ENCODE measurements around the gene SHROOM2. TPM values are rescaled to one million over a fixed set of nuclear protein-coding genes. Genes with fewer than 3 reads are reported as not detected.

The SHROOM2 gene
- total RNA-seq, 1 donor from 2014 or later, result 1.8 TPM

GRCh38 chrX:9816084-9816700 is 30.0 kb downstream of the SHROOM2 start:
- no peak for FAIRE-seq
- Histone ChIP-seq H3K27me3 (ENCODE audit: control insufficient read depth, insufficient read depth, low read length) (no peaks in the 10 kb centered on the region), H3K4me3 (ENCODE audit: low read depth, low read length) (no peak overlapping the region), H3K36me3 (ENCODE audit: control insufficient read depth, insufficient read depth, low read length) (no peaks in the 10 kb centered on the region)
- TF ChIP-seq CTCF (IDR thresholded peaks at IDR 0.05; ENCODE audit: insufficient read depth, low read length, severe bottlenecking), result no peak
- no peak for DNase-seq (ENCODE audit: low read depth)

DNA sequence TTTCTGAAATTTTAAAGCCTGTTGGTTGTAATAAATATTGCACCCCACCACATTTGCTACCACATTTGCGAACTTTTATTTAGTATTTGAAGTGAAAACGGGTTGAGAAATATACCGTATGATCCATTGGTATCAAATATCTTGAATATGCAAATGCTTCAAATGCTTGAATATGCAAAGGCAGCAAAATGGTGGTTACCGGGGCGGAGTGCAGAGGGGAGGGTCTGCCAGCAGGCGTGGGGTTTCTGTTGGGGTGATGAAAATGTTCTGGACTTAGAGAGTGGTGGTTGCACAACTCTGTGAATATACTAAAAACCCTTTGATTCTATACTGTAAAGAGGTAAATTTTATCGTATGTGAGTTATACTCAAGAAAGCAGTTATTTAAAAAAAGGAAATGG is 35.3 kb downstream of the SHROOM2 start:
- Histone ChIP-seq H3K36me3 (ENCODE audit: control insufficient read depth, insufficient read depth, low read length) (no peaks in the 10 kb centered on the region), H3K27me3 (ENCODE audit: control insufficient read depth, insufficient read depth, low read length) (no peaks in the 10 kb centered on the region), H3K4me3 (ENCODE audit: low read depth, low read length) (no peak overlapping the region)
- no peak for TF ChIP-seq CTCF (IDR thresholded peaks at IDR 0.05; ENCODE audit: insufficient read depth, low read length, severe bottlenecking)
- FAIRE-seq, result no peak
- no peak for DNase-seq (ENCODE audit: low read depth)

GRCh38 chrX:9824554-9824953 is 38.3 kb downstream of the SHROOM2 start:
- Histone ChIP-seq H3K27me3 (ENCODE audit: control insufficient read depth, insufficient read depth, low read length) (no peaks in the 10 kb centered on the region), H3K4me3 (ENCODE audit: low read depth, low read length) (no peak overlapping the region), H3K36me3 (ENCODE audit: control insufficient read depth, insufficient read depth, low read length) (no peaks in the 10 kb centered on the region)
- no peak for TF ChIP-seq CTCF (IDR thresholded peaks at IDR 0.05; ENCODE audit: insufficient read depth, low read length, severe bottlenecking)
- no peak for DNase-seq (ENCODE audit: low read depth)
- no peak for FAIRE-seq

DNA sequence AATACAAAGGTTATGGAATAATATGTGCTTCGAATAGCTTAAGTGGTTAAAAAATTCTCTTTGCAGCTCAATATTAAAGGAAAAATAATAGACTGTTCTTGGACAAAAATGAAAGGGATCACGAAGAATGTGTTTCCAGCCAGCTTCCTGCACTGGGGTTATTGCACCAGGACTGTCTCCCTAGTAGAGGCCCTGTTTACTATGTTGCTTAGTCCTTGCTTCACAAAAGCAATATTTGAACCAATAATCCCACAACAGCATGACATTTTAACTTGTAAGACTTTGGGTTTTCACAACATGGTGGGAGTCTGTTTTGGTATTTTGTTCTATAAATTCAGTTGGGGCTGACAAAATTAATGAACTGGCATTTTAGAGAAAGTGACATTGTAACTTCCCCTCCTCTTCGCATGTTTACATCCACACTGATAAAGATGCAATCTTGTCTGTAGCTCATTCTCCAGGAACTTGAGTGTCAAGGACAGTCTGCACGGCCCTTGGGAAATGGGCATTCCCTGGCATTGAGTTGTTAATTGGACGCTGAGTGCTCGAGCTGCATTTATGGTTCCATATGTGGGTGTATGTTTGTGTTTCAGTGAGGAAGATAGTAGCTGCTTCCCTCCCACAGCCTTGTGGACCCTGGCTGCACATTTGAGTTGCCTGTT is 39.0 kb downstream of the SHROOM2 start:
- TF ChIP-seq CTCF (IDR thresholded peaks at IDR 0.05; ENCODE audit: insufficient read depth, low read length, severe bottlenecking), result no peak
- DNase-seq (ENCODE audit: low read depth) (no peak), FAIRE-seq (no peak)
- no peaks in the 10 kb centered on the region for H3K27me3 ChIP-seq (ENCODE audit: control insufficient read depth, insufficient read depth, low read length)
- no peak overlapping the region for H3K4me3 ChIP-seq (ENCODE audit: low read depth, low read length)
- H3K36me3 ChIP-seq (ENCODE audit: control insufficient read depth, insufficient read depth, low read length), result no peaks in the 10 kb centered on the region

DNA sequence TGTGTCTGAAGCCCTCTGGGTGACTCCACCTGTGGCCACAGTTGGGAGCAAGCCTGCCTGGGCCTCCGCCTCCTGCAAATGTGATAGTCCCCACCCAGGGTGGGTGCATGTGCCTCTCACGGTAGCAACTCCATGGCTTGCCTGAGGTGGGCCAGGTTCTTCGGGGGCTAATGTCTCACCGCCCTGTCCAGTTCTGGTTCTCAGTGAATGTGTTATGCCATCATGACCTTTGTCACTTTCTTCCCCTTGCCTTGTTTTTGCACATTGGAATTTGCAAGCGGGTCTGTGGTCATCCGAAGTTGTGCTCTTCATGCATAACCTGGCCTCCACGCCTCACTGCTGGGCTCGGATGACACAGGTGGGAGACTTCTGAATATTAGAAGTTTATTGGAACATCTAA is 39.7 kb downstream of the SHROOM2 start:
- Histone ChIP-seq H3K4me3 (ENCODE audit: low read depth, low read length) (no peak overlapping the region), H3K36me3 (ENCODE audit: control insufficient read depth, insufficient read depth, low read length) (no peaks in the 10 kb centered on the region), H3K27me3 (ENCODE audit: control insufficient read depth, insufficient read depth, low read length) (no peaks in the 10 kb centered on the region)
- DNase-seq (ENCODE audit: low read depth) (no peak), FAIRE-seq (no peak)
- no peak for TF ChIP-seq CTCF (IDR thresholded peaks at IDR 0.05; ENCODE audit: insufficient read depth, low read length, severe bottlenecking)
